HG03135 (cell line): ENCODE results near the gene MAD1L1.

Source experiments
- ATAC-seq: cut with Tn5 transposase; IDR thresholded peaks from one replicate; pipeline ENCODE4 v1.9.1; 2021; ENCODE audit warnings: mild to moderate bottlenecking, moderate library complexity; ENCODE audit not compliant: unreplicated experiment

Gene MAD1L1

DNA sequence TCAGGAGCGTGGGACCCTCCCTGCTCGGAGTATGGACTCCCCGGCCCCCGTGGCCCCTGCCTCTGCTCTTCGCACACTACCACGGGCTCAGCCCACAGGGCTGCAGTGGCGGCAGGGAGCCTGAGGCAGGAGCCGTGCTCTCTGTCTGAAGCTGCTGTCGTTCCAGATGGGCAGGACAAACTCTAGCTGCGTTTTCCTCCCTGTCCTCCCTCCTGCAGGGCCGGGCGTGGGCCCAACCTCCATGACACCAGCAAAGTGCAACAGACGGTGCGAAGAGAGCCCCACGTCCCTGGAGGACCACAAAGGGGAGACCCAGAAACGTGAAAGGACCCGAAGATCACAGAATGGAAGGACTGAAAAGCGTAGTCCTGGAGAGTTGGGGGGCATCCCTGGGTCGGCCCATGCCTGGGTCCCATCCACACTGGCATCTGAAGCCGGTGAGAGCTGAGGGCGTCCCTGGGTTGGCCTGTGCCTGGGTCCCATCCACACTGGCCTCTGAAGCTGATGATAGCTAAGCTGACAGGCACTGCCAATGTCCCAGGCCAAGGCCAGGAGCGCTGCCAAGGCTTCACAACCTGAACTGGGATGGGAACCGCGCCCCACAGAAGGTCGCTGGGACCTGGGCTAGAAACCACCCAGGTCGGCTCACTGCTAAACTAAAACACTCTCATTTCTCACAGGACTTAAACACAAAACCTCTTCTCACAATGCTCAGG, 267.0 kb downstream of the MAD1L1 start:
- ATAC-seq: no peak

DNA sequence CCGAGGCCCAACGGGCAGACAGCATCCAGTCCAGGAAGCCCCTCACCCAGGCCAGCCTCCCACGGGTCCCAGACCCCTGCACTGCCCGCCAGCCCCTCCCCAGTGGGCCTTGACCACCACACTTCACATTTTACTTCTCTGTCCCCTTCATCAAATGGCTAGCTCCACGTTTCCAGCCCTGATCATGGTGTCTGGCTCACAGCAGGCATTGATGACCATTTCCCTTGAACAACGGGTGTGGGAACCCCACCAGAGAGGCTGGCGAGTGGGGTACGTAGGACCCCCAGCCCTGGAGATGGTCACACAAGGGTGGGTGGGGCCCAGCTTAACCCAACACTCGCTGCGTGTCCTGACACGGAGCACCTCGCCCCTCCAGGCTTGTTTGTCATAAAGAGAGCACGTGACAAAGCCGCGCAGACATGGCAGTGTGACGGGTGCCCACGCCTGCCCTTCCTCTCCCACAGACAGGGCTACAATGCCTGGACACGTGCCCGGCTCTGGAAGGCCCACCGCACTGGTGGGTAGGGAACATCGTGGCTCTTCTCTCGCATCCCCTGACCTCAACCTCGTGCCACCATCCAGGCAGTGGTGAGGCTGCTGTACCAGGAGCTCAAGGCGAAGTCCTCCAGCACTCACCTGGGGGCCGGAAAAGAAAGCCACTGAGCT, 267.7 kb downstream of the MAD1L1 start:
- ATAC-seq: no peak

DNA sequence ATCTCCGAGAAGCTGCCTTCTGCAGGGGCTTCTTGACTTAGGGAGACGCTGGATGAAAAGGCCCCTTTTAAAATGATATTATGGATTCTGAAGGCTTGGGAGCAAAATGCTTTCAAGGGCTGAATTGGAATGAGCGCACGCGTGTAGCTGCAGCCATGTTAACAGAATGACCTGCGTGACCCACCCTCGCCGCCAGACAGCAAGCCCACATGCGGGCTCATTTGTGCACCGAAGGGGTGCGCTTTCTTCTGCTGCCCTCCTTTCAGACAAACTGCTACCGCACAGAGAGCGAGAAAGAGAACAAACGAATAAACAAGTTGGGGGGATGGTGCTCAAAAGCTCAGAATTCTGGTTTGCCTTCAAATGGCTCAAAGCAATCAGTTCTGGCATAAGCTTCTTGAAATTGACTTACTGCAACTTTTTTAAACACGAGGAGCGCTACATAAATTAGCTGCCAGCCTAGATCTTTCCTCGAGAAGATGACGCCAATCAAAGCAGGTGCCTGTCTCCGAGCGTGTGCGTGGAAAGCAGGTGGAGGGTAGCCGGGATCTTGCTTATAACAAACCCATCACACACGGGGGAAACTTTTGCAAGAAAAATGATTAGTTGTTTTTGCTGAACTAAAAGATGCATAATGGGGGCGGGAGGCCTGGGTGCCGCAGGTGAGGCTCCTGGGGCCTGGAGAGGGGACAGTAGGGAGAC, 268.4 kb downstream of the MAD1L1 start:
- ATAC-seq: no peak

DNA sequence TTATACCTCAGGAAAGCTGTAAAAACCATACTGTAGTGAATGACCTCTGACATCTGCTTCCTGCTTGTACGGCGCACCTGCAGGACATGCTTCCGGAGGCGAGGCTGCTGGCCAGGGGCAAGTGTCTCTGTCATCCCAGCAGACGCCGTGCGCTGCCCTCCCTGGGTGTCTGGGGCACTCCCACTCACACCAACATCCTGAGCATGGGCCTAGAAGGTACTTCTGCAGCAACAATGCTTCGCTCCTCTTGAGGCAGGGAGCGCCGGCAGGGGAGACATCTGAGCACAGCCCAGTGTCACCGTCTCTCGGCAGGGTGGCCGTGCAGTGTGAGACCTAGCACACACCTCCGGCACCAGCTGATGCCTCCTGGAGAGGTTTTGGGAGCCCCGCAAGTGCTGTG, 269.2 kb downstream of the MAD1L1 start:
- no peak for ATAC-seq

DNA sequence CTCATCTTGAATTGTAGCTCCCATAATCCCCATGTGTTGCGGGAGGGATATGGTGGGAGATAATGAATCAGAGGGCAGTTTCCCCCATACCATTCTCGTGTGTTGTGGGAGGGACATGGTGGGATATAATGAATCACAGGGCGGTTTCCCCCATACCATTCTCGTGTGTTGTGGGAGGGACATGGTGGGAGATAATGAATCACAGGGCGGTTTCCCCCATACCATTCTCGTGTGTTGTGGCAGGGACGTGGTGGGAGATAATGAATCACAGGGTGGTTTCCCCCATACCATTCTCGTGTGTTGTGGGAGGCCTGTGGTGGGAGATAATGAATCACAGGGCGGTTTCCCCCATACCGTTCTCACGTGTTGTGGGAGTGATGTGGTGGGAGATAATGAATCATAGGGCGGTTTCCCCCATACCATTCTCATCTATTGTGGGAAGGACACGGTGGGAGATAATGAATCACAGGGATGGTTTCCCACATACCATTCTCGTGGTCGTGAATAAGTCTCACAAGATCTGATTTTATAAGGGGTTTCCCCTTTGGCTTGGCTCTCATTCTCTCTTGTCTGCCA, 271.0 kb downstream of the MAD1L1 start:
- no peak for ATAC-seq

DNA sequence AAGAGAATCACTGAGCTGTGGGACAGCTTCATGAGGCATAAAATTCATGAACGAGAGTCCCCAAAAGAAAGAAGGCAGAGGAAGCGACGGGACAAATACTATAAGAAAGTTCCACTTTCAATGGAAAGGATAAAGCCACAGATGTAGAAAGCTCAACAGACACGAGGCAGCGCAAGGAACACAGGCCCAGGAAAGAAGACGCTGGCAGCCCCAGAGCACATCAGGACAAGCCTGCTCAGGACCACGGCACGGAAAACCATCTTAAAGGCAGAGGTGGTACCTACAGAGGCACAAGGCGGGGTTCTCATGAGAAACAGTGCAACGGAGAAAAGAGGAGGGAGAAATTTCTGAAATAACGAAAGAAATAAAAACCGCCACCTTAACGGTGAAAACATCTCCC, 273.4 kb downstream of the MAD1L1 start:
- ATAC-seq: no peak

DNA sequence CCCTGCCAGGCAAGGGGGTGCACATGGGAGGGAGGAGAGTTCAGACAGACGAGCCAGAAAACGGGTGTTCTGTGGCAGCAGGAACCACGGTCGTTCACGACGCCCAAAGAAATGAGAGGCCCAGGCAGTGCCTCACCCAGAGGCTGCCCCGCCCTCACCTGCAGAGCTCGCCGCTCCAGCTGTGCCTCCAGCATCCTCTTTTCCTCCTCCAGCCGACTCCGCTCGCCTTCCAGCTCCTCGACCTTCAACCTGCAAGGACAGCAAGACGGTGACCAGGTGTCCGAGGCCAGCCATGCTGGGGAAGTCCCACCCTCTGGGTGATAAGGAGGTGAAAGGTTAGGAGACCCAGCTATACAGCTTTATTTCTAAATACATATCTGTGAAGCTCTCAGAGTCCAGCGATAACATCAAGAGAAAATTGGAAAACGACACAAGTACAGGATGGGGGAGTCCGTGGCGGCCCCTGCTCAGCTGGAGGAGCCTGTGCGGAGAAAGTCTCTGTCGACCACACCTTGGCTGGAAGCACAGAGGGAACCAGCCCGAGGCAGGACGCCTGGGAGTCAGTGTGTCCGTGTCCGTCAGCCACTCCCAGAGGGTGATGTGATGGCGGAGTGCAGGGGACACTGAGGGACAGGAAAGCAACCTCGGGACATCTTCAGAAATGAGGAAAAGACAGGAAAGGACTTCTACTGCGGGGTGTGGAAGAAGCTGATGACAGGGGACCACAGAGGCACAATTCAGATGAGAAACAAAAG, 275.1 kb downstream of the MAD1L1 start:
- ATAC-seq: no peak

DNA sequence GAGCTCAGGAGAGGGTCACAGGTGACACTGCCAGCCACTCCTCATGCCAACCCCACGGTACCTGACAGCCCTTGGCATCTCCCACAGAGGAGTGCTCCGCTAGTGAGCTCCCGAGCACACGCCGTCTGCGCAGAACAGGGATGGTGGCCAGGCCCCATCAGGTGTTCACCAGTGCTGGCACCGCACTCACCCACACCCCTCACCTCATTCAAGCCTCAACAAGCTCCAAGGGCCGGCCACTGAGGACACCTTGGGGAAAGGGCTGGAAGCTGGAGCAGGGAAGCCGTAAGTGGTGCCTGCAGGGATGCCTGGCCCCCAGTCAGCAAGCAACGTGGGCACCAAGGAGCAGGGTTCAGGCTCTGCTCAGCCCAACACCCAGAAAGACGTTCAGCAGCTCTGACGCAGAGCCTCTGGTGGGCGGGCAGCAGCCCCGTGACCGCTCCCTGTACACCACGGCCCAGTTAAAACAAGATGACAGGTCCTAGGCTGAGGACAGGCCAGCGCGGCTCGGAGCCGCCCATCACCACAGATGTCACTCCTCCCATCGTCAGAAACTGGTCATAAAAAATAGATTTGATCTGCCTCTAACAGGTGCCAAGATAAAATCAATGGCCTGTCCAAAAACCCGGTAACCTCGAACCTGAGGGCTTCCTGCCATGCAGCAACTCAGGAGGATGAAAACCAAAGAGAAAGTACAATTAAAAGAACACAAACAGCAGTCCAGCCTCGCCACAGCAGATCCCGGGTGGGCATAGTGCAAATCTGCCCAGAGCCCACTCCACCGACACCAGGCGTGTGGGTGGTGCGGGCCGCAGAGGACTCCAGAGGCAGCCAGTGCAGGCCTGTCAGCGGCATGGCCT, 275.9 kb downstream of the MAD1L1 start:
- no peak for ATAC-seq

DNA sequence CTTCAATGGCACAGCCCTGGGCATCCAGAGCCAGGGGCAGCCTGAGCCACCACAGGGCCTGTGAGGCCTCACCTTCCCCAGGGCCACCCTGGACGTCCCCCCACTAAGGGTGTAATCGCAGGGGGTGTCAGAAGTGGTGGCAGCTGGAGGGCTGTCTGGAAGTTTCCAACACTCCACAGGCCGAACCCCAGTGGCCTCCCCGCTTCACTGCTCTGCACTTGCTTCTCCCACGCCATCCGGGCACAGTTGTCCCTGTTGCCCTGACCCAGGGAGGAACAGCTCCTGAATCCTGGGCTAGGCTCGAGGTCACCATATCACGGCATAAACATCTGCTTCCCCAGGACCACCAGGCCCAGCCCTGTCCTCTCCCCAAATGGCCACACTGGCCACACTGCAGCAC, 276.6 kb downstream of the MAD1L1 start:
- ATAC-seq: no peak

DNA sequence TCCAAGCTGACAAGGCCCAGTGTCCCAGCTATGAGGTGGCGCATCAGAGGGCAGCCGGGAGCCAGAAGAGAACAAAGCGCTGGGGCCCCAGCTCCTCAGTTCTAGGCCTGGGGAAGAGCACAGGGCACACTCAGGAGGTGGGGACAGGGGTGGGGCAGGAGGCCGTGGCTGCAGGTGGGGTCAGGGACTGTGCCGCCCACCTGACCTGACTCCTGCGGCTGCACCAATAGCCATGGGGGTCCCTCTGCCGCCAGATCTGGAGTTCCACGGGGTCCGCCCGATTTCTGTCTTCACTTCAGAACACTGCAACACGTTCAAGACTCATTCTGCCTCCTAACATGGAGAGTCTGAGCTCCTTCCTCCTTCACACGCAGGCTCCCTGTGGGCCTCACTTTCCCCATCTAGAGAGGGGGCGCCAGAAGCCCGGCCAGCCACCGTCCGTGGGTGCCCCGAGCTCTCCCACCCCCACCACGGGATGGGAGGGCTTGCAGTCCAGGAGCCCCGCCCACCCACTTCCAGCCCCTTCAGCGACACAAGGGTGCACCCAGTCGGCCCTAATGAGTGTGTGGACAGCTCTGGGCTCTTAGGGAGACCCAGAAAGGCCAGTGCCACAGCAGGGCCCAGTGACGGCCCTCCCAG, 278.3 kb downstream of the MAD1L1 start:
- no peak for ATAC-seq

DNA sequence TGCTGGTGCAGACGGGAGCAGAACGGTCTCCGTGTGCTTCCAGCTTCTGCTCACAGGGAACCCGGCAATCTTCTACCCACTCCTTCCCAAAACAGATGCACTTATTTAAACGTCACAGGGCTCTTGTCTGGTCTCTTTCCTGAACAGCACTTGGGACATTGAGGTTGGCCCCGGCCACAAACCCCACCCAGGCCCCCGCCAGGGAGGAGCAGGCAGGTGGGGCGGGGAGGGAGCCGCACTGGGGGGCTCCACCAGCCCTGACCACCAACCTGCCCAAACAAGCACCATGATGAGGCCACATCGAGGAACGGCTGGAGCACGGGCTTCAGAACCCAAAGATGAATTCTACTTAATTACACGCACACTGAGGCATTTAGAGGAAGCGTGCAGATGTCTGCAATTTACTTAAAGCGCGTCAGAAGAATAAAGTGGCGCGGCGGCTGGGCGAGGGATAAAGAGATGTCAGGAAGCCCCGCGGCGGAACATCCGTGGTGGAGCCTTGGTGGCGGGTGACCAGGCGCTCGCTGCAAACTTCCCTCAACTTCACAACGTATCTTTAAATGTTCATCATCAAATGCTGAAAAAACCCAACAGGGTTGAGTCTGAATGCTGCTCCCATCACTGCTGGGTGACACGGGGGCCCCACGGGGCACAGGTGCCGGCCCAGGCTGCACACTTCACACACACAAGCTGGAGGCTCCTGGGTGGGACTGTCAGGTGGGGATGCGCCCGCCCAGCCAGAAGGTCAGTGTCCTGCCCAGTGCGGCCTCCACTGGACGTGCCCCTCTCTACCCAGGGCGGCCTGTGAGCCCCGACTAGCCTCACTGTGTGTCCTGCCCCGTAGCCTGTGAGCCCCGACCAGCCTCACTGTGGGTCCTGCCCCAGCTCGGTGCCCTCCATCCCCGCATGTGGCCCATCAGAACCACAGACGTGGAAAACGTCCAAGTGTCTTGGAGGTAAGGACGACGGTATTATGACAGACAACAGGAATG, 279.2 kb downstream of the MAD1L1 start:
- ATAC-seq: no peak

DNA sequence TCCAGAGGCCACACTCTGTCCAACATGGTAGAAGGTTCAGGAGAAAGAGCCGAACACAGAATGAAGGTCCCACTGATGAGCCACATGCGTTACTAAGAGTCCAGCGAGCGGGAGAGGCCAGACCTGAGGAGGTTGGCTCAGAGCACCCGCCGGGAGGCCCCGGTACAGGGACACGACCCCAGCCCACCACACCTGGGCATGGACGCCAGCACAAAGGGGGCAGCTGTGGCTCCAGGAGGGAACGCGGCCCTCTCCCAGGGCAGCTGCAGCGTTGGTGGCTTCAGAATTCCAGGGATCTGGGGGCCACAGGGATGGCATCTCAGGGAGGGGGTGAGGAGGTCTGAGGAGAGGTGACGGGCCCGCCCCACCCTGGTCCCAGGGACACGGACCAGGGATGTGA, 280.0 kb downstream of the MAD1L1 start:
- ATAC-seq: no peak

DNA sequence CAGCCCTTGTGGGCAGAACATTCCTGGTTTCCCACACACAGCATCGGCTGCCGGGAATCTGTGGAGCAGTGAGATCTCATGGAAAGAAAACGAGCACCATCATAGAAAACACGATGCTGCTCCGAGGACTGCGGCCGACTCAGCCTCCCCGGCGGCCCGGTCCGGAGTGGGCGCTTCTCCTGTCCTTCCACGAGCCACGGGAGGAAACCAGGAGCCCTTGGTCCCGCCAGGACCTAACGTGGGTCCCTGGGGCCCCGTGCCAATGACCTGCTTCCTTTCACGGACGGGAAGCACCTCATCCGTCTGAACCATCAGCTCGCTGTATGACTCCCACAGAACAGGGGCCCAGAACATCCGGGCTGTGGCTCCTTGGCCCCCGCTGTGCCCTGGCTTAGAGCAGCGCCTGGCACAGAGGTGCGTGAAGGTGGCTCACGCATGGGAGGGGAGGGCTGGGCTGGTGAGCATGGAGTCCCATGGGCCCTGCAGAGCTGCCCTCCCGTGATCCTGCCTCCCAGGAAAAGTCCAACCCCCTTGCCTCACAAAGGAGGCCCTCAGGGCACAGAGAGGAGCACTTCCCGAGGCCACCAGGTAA, 280.5 kb downstream of the MAD1L1 start:
- ATAC-seq: no peak

DNA sequence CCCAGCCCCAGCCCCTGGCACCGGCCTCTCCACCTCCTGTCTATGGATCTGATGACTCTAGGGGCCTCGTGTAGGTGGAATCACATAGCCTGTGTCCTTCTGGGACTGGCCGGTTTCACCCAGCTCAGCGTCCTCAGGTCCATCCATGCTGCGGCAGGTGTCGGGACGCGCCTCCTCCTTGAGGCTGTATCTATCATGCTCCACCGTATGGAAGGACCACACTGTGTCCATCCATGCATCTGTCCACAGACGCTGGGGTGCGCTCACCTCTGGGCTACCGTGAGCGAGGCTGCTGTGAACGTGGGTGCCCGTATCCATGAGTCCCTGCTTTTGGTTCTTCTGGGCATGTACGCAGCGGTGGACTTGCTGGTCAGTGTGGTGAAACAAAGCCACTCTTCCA, 281.1 kb downstream of the MAD1L1 start:
- ATAC-seq: no peak

DNA sequence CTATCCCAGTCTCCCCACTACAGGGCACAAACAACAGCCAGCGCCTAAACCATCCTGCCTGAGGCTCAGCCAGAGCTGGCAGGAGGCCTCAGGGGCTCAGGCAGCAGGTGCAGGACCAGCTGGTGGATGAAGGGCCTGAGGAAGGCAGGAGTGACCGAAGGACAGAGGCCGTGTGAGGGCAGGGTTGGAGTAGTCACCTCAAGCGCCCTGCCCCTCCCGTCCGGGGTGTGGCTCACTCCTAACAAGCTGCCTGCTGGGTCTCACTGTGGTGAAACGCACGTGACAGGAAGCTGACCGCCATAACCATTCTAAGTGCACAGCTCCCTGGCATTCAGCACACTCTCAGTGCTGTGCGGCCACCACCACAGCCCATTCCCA, 281.6 kb downstream of the MAD1L1 start:
- no peak for ATAC-seq

DNA sequence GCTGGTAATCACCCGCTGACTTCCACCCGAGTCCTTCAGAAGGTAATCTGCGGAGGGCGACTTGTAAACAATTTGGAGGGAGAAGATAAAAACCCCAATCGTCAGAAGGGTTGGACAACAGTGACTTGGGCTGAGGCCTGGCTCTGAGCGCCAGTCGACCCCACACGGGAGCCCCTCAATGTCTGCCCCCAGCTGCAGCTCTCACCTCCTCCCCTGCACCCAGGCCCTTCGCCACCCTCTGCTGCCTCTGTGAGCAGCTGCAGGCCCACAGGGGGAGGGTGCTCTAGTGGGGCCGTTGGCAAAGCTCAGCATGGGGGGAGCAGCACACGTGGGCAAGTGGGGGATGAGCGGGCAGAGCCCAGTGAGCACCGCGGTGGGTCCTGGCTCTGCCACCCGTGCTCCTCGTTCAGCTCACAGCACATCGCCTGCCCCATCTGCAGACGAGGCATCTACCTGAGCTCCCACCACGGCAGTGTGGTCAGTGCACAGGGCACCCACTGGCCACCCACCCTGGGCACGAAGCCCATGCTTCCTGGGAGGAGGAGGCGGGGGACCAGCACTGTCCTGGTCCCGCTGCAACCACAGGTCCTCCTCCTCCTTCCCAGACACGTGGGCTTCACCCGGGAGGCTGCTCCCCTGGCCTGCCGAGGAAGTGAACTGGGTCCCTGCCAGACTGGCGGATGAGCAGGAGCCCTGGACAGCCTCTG, 282.1 kb downstream of the MAD1L1 start:
- ATAC-seq: no peak

DNA sequence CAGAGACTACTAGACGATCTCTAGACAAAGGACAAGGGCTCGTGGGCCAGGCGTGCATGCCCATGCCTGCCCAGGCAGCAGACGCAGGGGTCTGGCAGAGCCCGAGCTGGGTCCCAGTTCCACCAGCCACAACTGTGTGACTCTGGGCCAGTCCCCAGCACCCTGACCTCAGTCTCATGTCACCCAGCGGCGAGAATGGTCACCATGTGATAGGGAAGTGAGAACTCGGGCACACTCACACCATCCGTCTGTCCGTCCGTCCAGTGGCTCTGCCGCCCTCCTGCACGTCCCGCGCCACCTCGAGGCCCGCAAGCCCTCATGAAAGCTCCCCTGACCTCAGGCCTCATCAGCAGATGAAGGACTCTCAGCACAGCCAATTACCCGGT, 282.7 kb downstream of the MAD1L1 start:
- ATAC-seq: no peak

DNA sequence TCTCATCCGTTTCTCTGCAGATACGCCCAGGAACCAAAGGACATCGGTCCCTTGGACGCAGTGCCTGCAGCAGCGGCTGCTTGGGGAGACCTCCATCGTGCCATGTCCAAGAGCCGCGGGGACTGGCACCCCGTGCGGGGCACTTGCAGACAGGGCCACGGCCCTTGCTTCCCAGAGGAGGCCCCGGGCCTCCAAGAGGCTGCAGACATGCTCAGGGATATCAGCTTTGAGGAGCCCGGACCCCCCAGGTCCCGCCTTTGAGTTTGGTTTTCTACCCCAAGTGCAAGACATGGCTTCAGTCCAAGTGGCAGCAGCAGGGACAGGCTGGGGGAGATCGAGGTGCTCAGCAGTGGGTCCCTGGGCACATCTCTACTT, 283.1 kb downstream of the MAD1L1 start:
- ATAC-seq: no peak
